ENCODE results near the gene BRAF.

DNA sequence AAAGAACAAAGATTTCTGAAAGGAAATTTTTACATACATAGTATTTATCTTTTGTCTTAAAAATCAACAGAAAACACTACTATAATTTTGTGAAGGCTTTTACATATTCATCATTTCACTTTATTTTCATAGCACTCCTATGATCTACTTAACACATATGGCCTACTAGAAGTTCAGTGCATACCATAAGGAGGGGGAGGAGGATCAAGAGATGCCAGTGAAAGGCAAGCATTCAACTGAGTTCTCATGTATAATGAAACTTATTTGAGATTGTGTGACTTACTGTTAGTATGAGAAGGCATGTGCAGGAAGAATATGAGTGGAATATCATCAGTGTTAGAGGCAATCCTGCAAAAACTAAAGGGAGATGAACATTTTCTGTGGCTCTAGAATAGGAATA lies 10.6 kb downstream of the BRAF start:
- TF ChIP-seq, protein P1, sequence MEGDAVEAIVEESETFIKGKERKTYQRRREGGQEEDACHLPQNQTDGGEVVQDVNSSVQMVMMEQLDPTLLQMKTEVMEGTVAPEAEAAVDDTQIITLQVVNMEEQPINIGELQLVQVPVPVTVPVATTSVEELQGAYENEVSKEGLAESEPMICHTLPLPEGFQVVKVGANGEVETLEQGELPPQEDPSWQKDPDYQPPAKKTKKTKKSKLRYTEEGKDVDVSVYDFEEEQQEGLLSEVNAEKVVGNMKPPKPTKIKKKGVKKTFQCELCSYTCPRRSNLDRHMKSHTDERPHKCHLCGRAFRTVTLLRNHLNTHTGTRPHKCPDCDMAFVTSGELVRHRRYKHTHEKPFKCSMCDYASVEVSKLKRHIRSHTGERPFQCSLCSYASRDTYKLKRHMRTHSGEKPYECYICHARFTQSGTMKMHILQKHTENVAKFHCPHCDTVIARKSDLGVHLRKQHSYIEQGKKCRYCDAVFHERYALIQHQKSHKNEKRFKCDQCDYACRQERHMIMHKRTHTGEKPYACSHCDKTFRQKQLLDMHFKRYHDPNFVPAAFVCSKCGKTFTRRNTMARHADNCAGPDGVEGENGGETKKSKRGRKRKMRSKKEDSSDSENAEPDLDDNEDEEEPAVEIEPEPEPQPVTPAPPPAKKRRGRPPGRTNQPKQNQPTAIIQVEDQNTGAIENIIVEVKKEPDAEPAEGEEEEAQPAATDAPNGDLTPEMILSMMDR (IDR thresholded peaks at IDR 0.05), result no peak
- TF ChIP-seq POLR2A (IDR thresholded peaks at IDR 0.05), result no peak

All from heart left ventricle (tissue), 13 donors.